Mesendoderm (in vitro differentiated cells): ENCODE results near the gene SFXN2.

Experiments
- DNase-seq: peaks from one replicate; pipeline ENCODE4 v3.0.0; 2013
- H2AK5ac ChIP-seq: 2 replicates; pipeline ENCODE4 v1.6.1; 2013; ENCODE audit warnings: low read length, inconsistent platforms
- H2BK120ac ChIP-seq: 2 replicates; pipeline ENCODE4 v1.6.1; 2013; ENCODE audit warnings: low read depth, mild to moderate bottlenecking, low read length, moderate library complexity, mixed read lengths
- H2BK15ac ChIP-seq: replicated peaks from 2 replicates; pipeline ENCODE4 v1.6.1; 2013; ENCODE audit warnings: low read depth, mild to moderate bottlenecking, moderate library complexity
- H2BK5ac ChIP-seq: 2 replicates; pipeline ENCODE4 v1.6.1; 2013; ENCODE audit warnings: low read length, inconsistent platforms
- H3K18ac ChIP-seq: 2 replicates; pipeline ENCODE4 v1.6.1; 2013; ENCODE audit warnings: mild to moderate bottlenecking, low read length, mixed read lengths
- H3K23ac ChIP-seq: one replicate; pipeline ENCODE4 v1.6.1; 2013; ENCODE audit warnings: low read length
- H3K27ac ChIP-seq: 2 replicates; pipeline ENCODE4 v1.5.1; 2013; ENCODE audit warnings: low read depth, mild to moderate bottlenecking, inconsistent platforms, low read length, moderate library complexity
- H3K27me3 ChIP-seq: 2 replicates; pipeline ENCODE4 v1.6.1; 2013; ENCODE audit warnings: low read length, control low read depth, mild to moderate bottlenecking, inconsistent platforms; ENCODE audit not compliant: insufficient read depth, poor library complexity
- H3K36me3 ChIP-seq: 2 replicates; pipeline ENCODE4 v1.6.1; 2013; ENCODE audit warnings: low read length, inconsistent platforms; ENCODE audit not compliant: control insufficient read depth, insufficient read depth
- H3K4ac ChIP-seq: one replicate; pipeline ENCODE4 v1.6.1; 2013; ENCODE audit warnings: low read depth, mild to moderate bottlenecking, low read length, moderate library complexity
- H3K4me1 ChIP-seq: 2 replicates; pipeline ENCODE4 v1.6.1; 2013; ENCODE audit warnings: low read depth, low read length, inconsistent platforms; ENCODE audit not compliant: control insufficient read depth
- H3K4me2 ChIP-seq: 2 replicates; pipeline ENCODE4 v1.6.1; 2013; ENCODE audit warnings: low read length
- H3K4me3 ChIP-seq: 2 replicates; pipeline ENCODE4 v1.5.1; 2013; ENCODE audit warnings: mild to moderate bottlenecking, low read length
- H3K56ac ChIP-seq: one replicate; pipeline ENCODE4 v1.6.1; 2013; ENCODE audit warnings: low read length
- H3K79me1 ChIP-seq: 2 replicates; pipeline ENCODE4 v1.6.1; 2013; ENCODE audit warnings: low read length, inconsistent platforms
- H3K79me2 ChIP-seq: 2 replicates; pipeline ENCODE4 v1.6.1; 2013; ENCODE audit warnings: mild to moderate bottlenecking, low read length; ENCODE audit not compliant: control insufficient read depth, insufficient read depth
- H3K9ac ChIP-seq: 2 replicates; pipeline ENCODE4 v1.6.1; 2013; ENCODE audit warnings: low read length, inconsistent platforms
- H4K5ac ChIP-seq: one replicate; pipeline ENCODE4 v1.6.1; 2013; ENCODE audit warnings: low read length
- H4K8ac ChIP-seq: one replicate; pipeline ENCODE4 v1.6.1; 2013; ENCODE audit warnings: low read depth, mild to moderate bottlenecking, control low read depth, low read length, moderate library complexity
- WGBS: extraction: QIAGEN DNeasy Blood & Tissue Kit; methylation state at CpG from one replicate; pipeline ENCODE4 v1.1.7; 2013; ENCODE audit warnings: low lambda C conversion rate, missing lambda C conversion rate; ENCODE audit not compliant: insufficient coverage; ENCODE audit errors: extremely low coverage; 5-methylcytosine and 5-hydroxymethylcytosine counted together

The SFXN2 gene

GRCh38 chr10:102675011-102675665 is 39.3 kb upstream of the SFXN2 start:
- H3K4me1 ChIP-seq, result peaks cover 20% of the 10 kb centered on the region
- H3K36me3 ChIP-seq, result no peaks in the 10 kb centered on the region
- H3K27me3 ChIP-seq, result no peaks in the 10 kb centered on the region
- no peak overlapping the region for H2AK5ac ChIP-seq
- peak overlapping the region; percentile 46 for H3K27ac ChIP-seq
- no peak overlapping the region for H3K23ac ChIP-seq
- no peak overlapping the region for H4K5ac ChIP-seq
- H3K18ac ChIP-seq, result no peak overlapping the region
- H3K4ac ChIP-seq, result no peak overlapping the region
- no peak overlapping the region for H2BK5ac ChIP-seq
- no peak for DNase-seq
- H3K4me2 ChIP-seq, result no peak overlapping the region
- peak overlapping the region; percentile 1 for H3K9ac ChIP-seq
- no peak overlapping the region for H2BK15ac ChIP-seq
- WGBS, result no CpG with 5 or more reads among the region's 8 CpGs
- no peaks in the 10 kb centered on the region for H3K79me2 ChIP-seq
- no peak overlapping the region for H3K56ac ChIP-seq
- H3K79me1 ChIP-seq, result no peaks in the 10 kb centered on the region
- no peak overlapping the region for H2BK120ac ChIP-seq
- H3K4me3 ChIP-seq, result no peak overlapping the region
- no peak overlapping the region for H4K8ac ChIP-seq

DNA sequence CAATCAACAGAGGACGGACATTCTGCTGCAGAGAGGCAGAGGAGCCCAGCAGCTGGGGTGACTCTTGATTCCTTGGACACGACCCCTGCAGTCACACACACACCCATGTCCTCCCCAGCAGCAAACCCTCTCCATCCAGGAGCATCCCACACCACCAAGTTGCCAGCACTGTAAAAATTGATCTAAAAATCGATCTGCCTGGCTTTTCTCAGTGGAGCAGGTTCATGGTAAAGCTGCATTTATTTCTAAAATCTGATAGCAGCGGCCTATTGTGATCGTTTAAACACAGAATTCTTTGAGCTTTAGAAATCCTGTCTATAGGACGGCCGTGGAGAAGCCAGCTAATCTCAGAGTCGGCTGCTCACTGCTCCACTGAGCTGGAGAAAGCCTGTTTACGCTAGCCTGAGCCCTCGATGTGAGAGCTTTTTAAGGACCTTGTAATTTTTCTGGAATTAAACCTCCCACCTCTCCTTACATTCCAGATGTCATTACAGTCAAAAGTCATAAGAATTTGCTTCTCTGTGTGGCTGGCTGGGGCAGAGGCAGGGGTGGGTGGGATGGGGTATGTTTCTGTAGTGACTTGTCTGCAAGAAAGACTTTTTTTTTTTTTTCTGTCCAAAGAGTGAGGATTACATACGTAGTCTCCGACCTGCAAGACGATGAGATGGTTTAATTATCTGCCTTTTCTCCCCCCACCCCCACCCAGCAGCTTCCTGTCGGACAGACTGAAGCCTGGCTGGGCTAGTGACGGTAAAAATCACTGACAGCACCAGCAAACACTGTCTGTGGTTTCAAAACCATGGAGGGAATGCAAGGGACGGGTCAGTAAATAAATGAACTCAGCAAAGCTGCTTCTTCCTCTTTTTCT is 38.5 kb upstream of the SFXN2 start:
- Histone ChIP-seq H2BK15ac (no peak overlapping the region), H3K4me2 (no peak overlapping the region), H2BK120ac (no peak overlapping the region), H4K8ac (no peak overlapping the region), H3K18ac (no peak overlapping the region), H3K79me1 (no peaks in the 10 kb centered on the region), H4K5ac (no peak overlapping the region), H3K56ac (no peak overlapping the region), H2BK5ac (no peak overlapping the region), H3K23ac (no peak overlapping the region), H3K4me3 (no peak overlapping the region), H3K4ac (no peak overlapping the region), H3K4me1 (peaks cover 16% of the 10 kb centered on the region), H2AK5ac (no peak overlapping the region), H3K27me3 (no peaks in the 10 kb centered on the region), H3K79me2 (no peaks in the 10 kb centered on the region), H3K27ac (peak overlapping the region; percentile 46), H3K36me3 (no peaks in the 10 kb centered on the region), H3K9ac (peak overlapping the region; percentile 38)
- no peak for DNase-seq
- no CpG with 5 or more reads among the region's 16 CpGs for WGBS

DNA sequence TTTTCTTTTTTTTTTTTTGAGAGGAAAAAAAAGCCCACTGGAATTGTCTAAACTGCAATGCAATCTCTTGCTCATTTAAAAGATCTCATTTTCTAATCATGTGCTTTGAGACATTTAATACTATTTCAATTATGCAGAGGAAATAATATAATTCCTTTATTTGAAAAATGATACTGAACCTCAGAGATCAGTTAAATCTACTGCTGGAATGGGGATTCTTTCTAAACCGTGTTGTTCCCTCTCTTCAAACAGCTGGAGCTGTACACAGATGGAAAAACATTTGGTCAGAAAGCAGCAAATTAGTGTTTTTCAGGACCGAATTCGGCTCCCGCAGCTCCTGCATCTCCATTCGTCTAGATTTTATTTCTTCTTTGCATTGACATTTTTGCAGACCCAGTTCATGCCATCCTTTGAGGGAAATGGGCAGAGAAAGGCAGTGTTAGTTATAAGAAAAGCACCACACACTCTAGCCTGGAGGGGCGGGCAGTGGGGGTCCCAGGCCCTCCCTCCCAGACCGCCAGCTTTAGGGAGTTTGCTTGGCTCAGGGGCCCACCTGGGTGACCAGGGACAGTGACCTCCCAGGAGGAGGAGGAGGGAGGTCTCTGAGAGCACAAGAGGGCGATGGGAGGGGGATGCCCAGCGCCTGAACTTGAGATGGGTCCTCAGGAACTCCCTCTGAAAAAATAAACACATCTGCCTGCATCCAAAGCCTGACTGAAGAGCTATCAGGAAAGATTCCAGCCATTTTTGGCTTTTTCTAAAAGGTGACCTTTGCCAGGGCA is 37.7 kb upstream of the SFXN2 start:
- Histone ChIP-seq H3K4ac (no peak overlapping the region), H3K4me2 (no peak overlapping the region), H2BK15ac (no peak overlapping the region), H3K79me1 (no peaks in the 10 kb centered on the region), H3K4me1 (peaks cover 16% of the 10 kb centered on the region), H3K9ac (no peak overlapping the region), H4K8ac (no peak overlapping the region), H3K4me3 (no peak overlapping the region), H2AK5ac (no peak overlapping the region), H2BK120ac (no peak overlapping the region), H3K27ac (no peak overlapping the region), H2BK5ac (no peak overlapping the region), H3K23ac (peak overlapping the region; percentile 68), H3K18ac (no peak overlapping the region), H3K27me3 (no peaks in the 10 kb centered on the region), H3K79me2 (no peaks in the 10 kb centered on the region), H4K5ac (no peak overlapping the region), H3K36me3 (no peaks in the 10 kb centered on the region), H3K56ac (no peak overlapping the region)
- DNase-seq, result no peak
- no CpG with 5 or more reads among the region's 9 CpGs for WGBS

DNA sequence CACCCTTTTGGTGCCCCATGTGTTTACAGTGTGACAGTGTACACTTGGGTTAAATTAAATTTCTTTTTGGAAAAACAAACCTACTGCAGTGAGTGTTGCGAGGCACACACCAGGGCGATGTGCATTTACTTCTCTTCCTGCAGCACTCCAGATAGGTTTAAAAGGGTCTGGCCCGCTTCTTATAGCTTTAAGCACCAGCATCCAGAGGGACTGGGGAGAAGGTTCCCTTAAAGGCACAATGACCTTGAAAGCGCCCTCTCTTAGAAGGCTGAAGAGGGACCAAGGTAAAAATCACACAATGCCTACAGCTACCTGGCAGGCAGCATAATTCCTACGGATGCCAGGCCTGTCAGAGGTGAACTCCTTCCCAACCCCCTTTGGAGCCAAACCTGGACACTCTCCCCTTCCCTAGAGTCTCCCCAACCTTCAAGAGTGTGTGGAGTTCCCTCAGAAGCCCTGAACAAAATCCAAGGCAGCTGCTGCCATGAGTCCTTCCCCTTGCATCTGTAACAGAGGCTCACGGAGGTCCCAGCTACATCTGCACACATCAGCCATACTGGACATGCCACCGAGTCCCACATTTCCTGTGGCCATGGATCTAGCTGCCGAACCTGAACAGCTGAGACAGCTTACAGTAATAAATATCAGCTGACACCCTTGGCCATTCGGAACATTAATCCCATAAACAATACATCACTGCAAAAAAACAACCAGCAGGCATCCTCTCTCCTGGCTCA is 36.9 kb upstream of the SFXN2 start:
- Histone ChIP-seq H3K4me3 (no peak overlapping the region), H3K27ac (no peak overlapping the region), H2BK15ac (no peak overlapping the region), H4K8ac (no peak overlapping the region), H3K4me1 (peaks cover 16% of the 10 kb centered on the region), H3K79me1 (no peaks in the 10 kb centered on the region), H3K79me2 (no peaks in the 10 kb centered on the region), H3K27me3 (no peaks in the 10 kb centered on the region), H4K5ac (no peak overlapping the region), H2AK5ac (no peak overlapping the region), H3K36me3 (no peaks in the 10 kb centered on the region), H2BK120ac (no peak overlapping the region), H3K56ac (peak overlapping the region; percentile 45), H3K9ac (no peak overlapping the region), H2BK5ac (no peak overlapping the region), H3K4ac (no peak overlapping the region), H3K23ac (no peak overlapping the region), H3K18ac (no peak overlapping the region), H3K4me2 (no peak overlapping the region)
- no CpG with 5 or more reads among the region's 9 CpGs for WGBS
- no peak for DNase-seq

DNA sequence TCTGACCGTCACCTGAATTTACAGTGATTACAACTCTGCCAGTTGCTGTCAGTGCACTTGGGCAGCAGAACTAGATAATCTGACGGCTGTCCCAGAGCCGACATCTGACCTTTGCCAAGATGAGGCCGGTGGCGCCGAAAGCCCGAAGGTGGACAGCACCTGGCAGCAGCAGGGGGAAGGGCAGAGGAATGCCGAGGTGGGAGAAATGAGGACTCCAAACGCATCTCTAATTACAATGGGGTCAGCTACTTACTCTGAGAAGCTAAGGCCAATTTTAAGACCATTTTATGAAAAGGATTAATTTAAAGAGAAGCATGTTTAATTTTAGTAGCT is 36.4 kb upstream of the SFXN2 start:
- Histone ChIP-seq H2BK120ac (no peak overlapping the region), H3K18ac (no peak overlapping the region), H4K5ac (no peak overlapping the region), H3K79me2 (no peaks in the 10 kb centered on the region), H3K27me3 (no peaks in the 10 kb centered on the region), H2BK15ac (no peak overlapping the region), H3K56ac (peak overlapping the region; percentile 35), H3K9ac (no peak overlapping the region), H3K79me1 (no peaks in the 10 kb centered on the region), H3K4me1 (peaks cover 16% of the 10 kb centered on the region), H2BK5ac (no peak overlapping the region), H3K4me3 (no peak overlapping the region), H3K4me2 (no peak overlapping the region), H3K23ac (no peak overlapping the region), H3K4ac (no peak overlapping the region), H4K8ac (no peak overlapping the region), H2AK5ac (no peak overlapping the region), H3K27ac (no peak overlapping the region), H3K36me3 (no peaks in the 10 kb centered on the region)
- DNase-seq, result no peak
- WGBS, result no CpG with 5 or more reads among the region's 9 CpGs
